AG20443 (cell line): ENCODE results near the gene MMP7.

ENCODE experiments used
- DNase-seq: peaks from one replicate; pipeline ENCODE4 v3.0.0; 2012; ENCODE audit warnings: low spot score, mixed read lengths

Gene MMP7

GRCh38 chr11:102530558-102530957 is at the start of gene MMP7:
Gene MMP7 (minus strand): TSS chr11:102530747. CDS start chr11:102530700, 47 bp downstream.
- peak; percentile 70 for DNase-seq

GRCh38 chr11:102577723-102578122 is 47.2 kb upstream of the MMP7 start:
- DNase-seq = no peak

- DNase-seq = peak; percentile 40
These were observed 46.6 kb upstream of the MMP7 start for GRCh38 chr11:102577182-102577581.

- no peak for DNase-seq
These were observed 45.8 kb upstream of the MMP7 start for GRCh38 chr11:102576350-102576749.

GRCh38 chr11:102575012-102575411 is 44.5 kb upstream of the MMP7 start:
- DNase-seq = no peak

GRCh38 chr11:102573851-102574250 is 43.3 kb upstream of the MMP7 start:
- DNase-seq = no peak

- no peak for DNase-seq
These were observed 42.1 kb upstream of the MMP7 start for GRCh38 chr11:102572554-102573220.

GRCh38 chr11:102568851-102569250 is 38.3 kb upstream of the MMP7 start:
- DNase-seq = no peak

- no peak for DNase-seq
These were observed 35.6 kb upstream of the MMP7 start for GRCh38 chr11:102566112-102566511.

- peak; percentile 52 for DNase-seq
These were observed 33.6 kb upstream of the MMP7 start for GRCh38 chr11:102564110-102564509.

GRCh38 chr11:102561636-102562035 is 31.1 kb upstream of the MMP7 start:
- no peak for DNase-seq

GRCh38 chr11:102560555-102561011 is 30.0 kb upstream of the MMP7 start:
- DNase-seq = peak; percentile 66

- no peak for DNase-seq
These were observed 29.3 kb upstream of the MMP7 start for GRCh38 chr11:102559839-102560238.

- no peak for DNase-seq
These were observed 24.5 kb upstream of the MMP7 start for GRCh38 chr11:102555091-102555490.

- no peak for DNase-seq
These were observed 23.3 kb upstream of the MMP7 start for GRCh38 chr11:102553835-102554282.

- DNase-seq = no peak
These were observed 22.1 kb upstream of the MMP7 start for GRCh38 chr11:102552447-102553194.

GRCh38 chr11:102552020-102552419 is 21.5 kb upstream of the MMP7 start:
- no peak for DNase-seq

- DNase-seq = no peak
These were observed 20.7 kb upstream of the MMP7 start for GRCh38 chr11:102551169-102551781.

- DNase-seq = no peak
These were observed 16.4 kb upstream of the MMP7 start for GRCh38 chr11:102546923-102547471.

- no peak for DNase-seq
These were observed 15.9 kb upstream of the MMP7 start for GRCh38 chr11:102546427-102546826.

GRCh38 chr11:102545701-102546100 is 15.2 kb upstream of the MMP7 start:
- no peak for DNase-seq

GRCh38 chr11:102544594-102544993 is 14.0 kb upstream of the MMP7 start:
- DNase-seq = no peak

- no peak for DNase-seq
These were observed 9.0 kb upstream of the MMP7 start for GRCh38 chr11:102539567-102539966.
